ENCODE measurements around the gene PRKRA. TPM values are rescaled to one million over a fixed set of nuclear protein-coding genes. Genes with fewer than 3 reads are reported as not detected.

The PRKRA gene
- total and polyA plus RNA-seq, 2 of the 13 experiments (the other 11 are each of a cell fraction or from before 2014, with no cell fraction given) = 53.1 to 74.7 TPM

GRCh38 chr2:178450524-178450773, 526 bp downstream of the PRKRA start (continued):
- no peak for TF ChIP-seq ZBTB1 (CRISPR knock-in tag; IDR thresholded peaks at IDR 0.05; ENCODE audit: borderline replicate concordance)
- TF ChIP-seq CENPBD1 (CRISPR knock-in tag; IDR thresholded peaks at IDR 0.05; ENCODE audit: borderline replicate concordance, low read depth) = 0 out of 2 replicates have a peak, but pooled peaks have one; percentile 68
- no peak for TF ChIP-seq PAWR (CRISPR knock-in tag; IDR thresholded peaks at IDR 0.05; ENCODE audit: borderline replicate concordance)
- no peak for TF ChIP-seq ZNF569 (CRISPR knock-in tag; IDR thresholded peaks at IDR 0.05; ENCODE audit: borderline replicate concordance)
- TF ChIP-seq ZNF33B (CRISPR knock-in tag; IDR thresholded peaks at IDR 0.05) = no peak
- TF ChIP-seq ZNF7 (CRISPR knock-in tag; IDR thresholded peaks at IDR 0.05) = no peak
- TF ChIP-seq CHD2 (IDR thresholded peaks at IDR 0.05; ENCODE audit: low read depth, low read length) = no peak
- TF ChIP-seq, protein P1, sequence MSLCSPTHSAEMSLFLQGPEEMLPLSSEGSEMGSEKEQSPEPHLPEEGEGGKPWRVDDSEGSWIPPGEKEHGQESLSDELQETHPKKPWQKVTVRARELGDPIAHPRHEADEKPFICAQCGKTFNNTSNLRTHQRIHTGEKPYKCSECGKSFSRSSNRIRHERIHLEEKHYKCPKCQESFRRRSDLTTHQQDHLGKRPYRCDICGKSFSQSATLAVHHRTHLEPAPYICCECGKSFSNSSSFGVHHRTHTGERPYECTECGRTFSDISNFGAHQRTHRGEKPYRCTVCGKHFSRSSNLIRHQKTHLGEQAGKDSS (CRISPR knock-in tag; IDR thresholded peaks at IDR 0.05; ENCODE audit: borderline replicate concordance, low read depth) = peak; percentile 16; the same call in 1 of the 2 replicates
- TF ChIP-seq, protein P2, sequence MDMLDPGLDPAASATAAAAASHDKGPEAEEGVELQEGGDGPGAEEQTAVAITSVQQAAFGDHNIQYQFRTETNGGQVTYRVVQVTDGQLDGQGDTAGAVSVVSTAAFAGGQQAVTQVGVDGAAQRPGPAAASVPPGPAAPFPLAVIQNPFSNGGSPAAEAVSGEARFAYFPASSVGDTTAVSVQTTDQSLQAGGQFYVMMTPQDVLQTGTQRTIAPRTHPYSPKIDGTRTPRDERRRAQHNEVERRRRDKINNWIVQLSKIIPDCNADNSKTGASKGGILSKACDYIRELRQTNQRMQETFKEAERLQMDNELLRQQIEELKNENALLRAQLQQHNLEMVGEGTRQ (IDR thresholded peaks at IDR 0.05; ENCODE audit: low read depth, low read length) = no peak
- TF ChIP-seq, protein P2 (CRISPR knock-in tag; IDR thresholded peaks at IDR 0.05; ENCODE audit: borderline replicate concordance) = no peak
- TF ChIP-seq, protein P3, sequence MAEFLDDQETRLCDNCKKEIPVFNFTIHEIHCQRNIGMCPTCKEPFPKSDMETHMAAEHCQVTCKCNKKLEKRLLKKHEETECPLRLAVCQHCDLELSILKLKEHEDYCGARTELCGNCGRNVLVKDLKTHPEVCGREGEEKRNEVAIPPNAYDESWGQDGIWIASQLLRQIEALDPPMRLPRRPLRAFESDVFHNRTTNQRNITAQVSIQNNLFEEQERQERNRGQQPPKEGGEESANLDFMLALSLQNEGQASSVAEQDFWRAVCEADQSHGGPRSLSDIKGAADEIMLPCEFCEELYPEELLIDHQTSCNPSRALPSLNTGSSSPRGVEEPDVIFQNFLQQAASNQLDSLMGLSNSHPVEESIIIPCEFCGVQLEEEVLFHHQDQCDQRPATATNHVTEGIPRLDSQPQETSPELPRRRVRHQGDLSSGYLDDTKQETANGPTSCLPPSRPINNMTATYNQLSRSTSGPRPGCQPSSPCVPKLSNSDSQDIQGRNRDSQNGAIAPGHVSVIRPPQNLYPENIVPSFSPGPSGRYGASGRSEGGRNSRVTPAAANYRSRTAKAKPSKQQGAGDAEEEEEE (CRISPR knock-in tag; IDR thresholded peaks at IDR 0.05; ENCODE audit: borderline replicate concordance) = no peak
- 0 out of 2 replicates have a peak, but pooled peaks have one; percentile 29 for TF ChIP-seq CSRNP1 (CRISPR knock-in tag; IDR thresholded peaks at IDR 0.05)
- TF ChIP-seq GTF2F1 (IDR thresholded peaks at IDR 0.05; ENCODE audit: low read length) = no peak
- no peak for TF ChIP-seq SAFB2 (CRISPR knock-in tag; IDR thresholded peaks at IDR 0.05; ENCODE audit: borderline replicate concordance, low read depth)
- TF ChIP-seq FUBP1 (CRISPR knock-in tag; IDR thresholded peaks at IDR 0.05; ENCODE audit: borderline replicate concordance) = no peak
- TF ChIP-seq ZNF570 (CRISPR knock-in tag; IDR thresholded peaks at IDR 0.05; ENCODE audit: borderline replicate concordance) = no peak
- TF ChIP-seq ZNF83 (CRISPR knock-in tag; IDR thresholded peaks at IDR 0.05; ENCODE audit: borderline replicate concordance) = no peak
- no peak for TF ChIP-seq DMAP1 (CRISPR knock-in tag; IDR thresholded peaks at IDR 0.05)
